ENCODE measurements around the gene OR2T27. TPM values are rescaled to one million over a fixed set of nuclear protein-coding genes. Genes with fewer than 3 reads are reported as not detected.
"Not testable (repeated sequence)": the region's sequence is repeated elsewhere in the genome, so short reads cannot be mapped to it uniquely, and the experiment has no call there.

The OR2T27 gene
- total and polyA plus RNA-seq, 3 experiments from 2014 or later = not detected

DNA sequence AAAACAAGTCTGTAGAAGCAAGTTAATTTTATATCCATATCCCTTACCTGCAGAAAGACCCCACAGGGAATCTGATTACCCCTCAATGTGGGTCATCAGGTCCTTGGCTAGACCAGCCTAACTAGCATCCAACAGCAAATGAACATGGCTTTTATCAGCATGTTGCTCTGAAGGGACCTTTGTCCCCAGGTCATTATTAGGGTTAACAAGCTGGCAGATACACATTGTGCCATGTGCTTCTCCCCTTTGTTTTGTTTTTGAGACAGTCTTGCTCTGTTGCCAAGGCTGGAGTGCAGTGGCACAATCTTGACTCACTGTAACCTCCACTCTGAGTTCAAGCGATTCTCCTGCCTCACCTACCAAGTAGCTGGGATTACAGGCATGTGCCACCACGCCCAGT is 20.3 kb downstream of the OR2T27 start, which contains the start of gene OR2T11:
OR2T11 (minus strand) TSS at position 101 of the 400 bp plus-strand sequence. CDS start 7,963 bp downstream, outside the sequence.
- H3K36me3 Mint-ChIP-seq; H3K27me3 ChIP-seq (ENCODE audit: insufficient read depth, low read length, poor library complexity, severe bottlenecking); H3K4me3 ChIP-seq (ENCODE audit: low read length); H3K4me3 Mint-ChIP-seq; CTCF ChIA-PET; H3K36me3 ChIP-seq (ENCODE audit: insufficient read depth, low read length); H3K9me3 ChIP-seq (ENCODE audit: low read length); H3K9me3 Mint-ChIP-seq; POLR2A ChIA-PET; H3K27me3 Mint-ChIP-seq; H3K4me1 ChIP-seq (ENCODE audit: insufficient read depth, low read length); H3K4me1 Mint-ChIP-seq; DNase-seq; H3K27ac ChIP-seq (ENCODE audit: low read depth, low read length); H3K27ac Mint-ChIP-seq: not testable (repeated sequence)

DNA sequence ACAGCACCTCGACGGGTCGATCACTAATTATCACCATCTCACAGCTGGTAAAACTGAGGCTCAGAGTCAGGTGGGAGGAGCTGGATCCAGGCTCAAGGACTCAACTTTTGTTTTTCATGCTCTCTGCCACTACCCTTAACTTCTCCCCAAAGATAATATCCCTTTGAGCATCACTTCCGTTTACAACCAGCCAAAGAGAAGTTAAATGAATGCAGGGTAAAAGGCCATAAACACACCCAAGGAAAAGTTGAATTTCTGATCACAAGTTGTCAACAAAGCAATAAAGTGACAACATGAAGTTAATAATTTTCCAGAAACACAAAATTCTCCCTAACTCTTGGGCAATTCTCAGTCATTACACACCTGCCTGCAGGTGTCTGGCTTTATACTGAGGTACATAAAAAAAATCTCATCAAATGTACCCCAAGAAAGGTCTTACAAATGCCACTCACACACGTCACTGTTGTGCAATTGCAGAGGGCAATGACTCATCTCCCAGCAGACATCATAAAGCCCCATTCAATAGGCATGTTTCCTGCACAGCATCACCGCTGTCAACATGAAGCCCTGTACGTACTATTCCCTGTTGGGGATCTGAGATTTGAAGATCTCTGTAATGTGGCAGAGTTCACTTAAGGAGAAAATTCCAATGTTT is 23.8 kb downstream of the OR2T27 start:
- ChIA-PET CTCF (no interaction called here), POLR2A (no interaction called here)

DNA sequence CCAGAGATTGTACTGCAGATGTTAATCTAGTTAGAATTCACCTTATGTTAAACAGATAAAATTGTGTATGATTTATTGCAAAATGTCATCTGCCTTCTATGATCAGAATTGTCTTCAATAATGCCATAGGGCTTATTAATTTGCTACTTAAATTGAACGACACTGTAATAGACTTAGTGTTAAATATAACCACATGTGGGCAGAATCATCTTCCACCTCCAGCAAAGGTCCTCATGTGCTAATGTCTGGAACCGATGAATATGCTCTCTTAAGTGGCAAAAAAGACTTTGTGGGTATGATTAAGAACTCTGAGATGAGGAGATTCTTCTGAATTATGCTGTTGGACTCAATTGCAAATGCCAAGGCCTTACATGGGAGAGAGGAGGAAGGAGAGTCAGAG is 24.8 kb downstream of the OR2T27 start:
- H3K4me3 ChIP-seq (ENCODE audit: low read length) = no peak overlapping the region
- no peak overlapping the region for H3K27ac ChIP-seq (ENCODE audit: low read depth, low read length)
- CTCF ChIA-PET = no interaction called here
- Mint-ChIP-seq H3K4me1 (no peaks in the 10 kb centered on the region), H3K27me3 (peaks cover 0 to 3% of the 10 kb centered on the region in 2 donors), H3K36me3 (no peaks in the 10 kb centered on the region), H3K27ac (peak overlapping the region in 1 of 8 donors; percentile 1), H3K9me3 (no peaks in the 10 kb centered on the region), H3K4me3 (no peak overlapping the region)
- H3K36me3 ChIP-seq (ENCODE audit: insufficient read depth, low read length) = no peaks in the 10 kb centered on the region
- H3K4me1 ChIP-seq (ENCODE audit: insufficient read depth, low read length) = no peaks in the 10 kb centered on the region
- DNase-seq = no peak
- H3K27me3 ChIP-seq (ENCODE audit: insufficient read depth, low read length, poor library complexity, severe bottlenecking) = no peaks in the 10 kb centered on the region
- H3K9me3 ChIP-seq (ENCODE audit: low read length) = no peaks in the 10 kb centered on the region
- POLR2A ChIA-PET = no interaction called here

More for the DNA sequence above, 23.8 kb downstream of the OR2T27 start:
- no peak for DNase-seq
- Histone ChIP-seq H3K4me3 (ENCODE audit: low read length) (no peak overlapping the region), H3K4me1 (ENCODE audit: insufficient read depth, low read length) (no peaks in the 10 kb centered on the region), H3K27ac (ENCODE audit: low read depth, low read length) (no peak overlapping the region), H3K27me3 (ENCODE audit: insufficient read depth, low read length, poor library complexity, severe bottlenecking) (no peaks in the 10 kb centered on the region), H3K36me3 (ENCODE audit: insufficient read depth, low read length) (no peaks in the 10 kb centered on the region), H3K9me3 (ENCODE audit: low read length) (no peaks in the 10 kb centered on the region)
- H3K27me3 Mint-ChIP-seq = peaks cover 0 to 3% of the 10 kb centered on the region in 2 donors
- H3K4me1 Mint-ChIP-seq = no peaks in the 10 kb centered on the region
- H3K27ac Mint-ChIP-seq = no peak overlapping the region
- H3K9me3 Mint-ChIP-seq = no peaks in the 10 kb centered on the region
- H3K4me3 Mint-ChIP-seq = no peak overlapping the region
- no peaks in the 10 kb centered on the region for H3K36me3 Mint-ChIP-seq

DNA sequence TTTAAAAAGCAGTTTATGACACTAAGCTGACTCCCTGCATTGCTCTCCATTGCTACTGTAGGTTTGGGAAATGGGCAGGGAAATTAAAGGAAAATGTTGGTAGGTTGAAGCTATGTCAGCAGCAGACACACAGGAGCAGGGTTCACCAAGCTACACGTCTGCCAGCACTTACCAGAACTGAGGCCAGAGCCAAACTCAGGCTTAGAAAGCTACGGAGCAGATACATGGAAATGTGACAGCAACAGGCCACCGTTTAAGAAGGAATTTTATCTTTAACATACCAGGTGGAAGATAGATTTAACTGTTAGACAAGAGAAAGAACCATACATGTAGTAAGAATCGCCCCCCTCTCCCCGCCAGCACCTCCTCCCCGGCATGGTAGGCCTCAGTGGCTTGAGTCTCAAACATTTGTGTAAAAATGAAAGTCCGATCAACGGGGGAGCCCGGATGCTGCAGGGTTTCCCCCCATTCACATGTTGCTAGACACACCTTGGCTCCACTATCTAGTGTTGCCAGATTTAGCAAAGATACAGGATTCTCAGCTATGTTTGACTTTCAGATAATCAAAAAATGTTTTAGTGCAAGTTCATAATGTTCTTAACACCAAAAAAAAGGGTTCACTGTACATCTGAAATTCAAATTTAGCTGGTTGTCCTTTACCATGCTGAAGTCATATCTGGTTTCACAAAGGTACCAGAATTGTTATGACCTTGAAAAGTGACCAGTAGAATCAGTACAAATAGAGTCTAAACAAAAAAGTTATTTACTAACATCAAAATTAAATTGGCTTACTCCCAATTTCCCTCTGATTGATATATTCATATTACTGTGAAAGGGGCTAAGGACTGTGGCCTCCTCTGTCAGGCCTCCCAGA is 27.1 kb downstream of the OR2T27 start:
- no peaks in the 10 kb centered on the region for H3K9me3 Mint-ChIP-seq

DNA sequence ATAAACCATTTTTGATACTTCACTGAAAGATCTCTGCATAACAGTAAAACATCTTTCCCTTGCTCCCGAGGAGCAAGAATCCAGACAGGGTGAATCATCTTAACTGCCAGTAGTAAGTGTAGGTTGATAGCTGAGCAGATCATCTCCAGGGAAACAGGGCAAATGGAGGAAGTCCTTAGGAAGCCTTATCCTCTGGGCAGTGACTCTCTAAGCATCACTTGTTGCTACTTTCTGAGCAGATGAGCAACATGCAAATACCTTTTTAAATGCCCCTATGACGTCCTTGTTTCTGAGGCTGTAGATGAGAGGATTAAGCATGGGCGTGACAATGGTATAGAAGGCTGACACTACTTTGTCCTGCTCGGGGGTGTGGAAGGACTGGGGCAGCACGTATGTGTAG is 29.4 kb downstream of the OR2T27 start:
- no peak overlapping the region for H3K4me3 ChIP-seq (ENCODE audit: low read length)
- no peaks in the 10 kb centered on the region for H3K9me3 ChIP-seq (ENCODE audit: low read length)
- H3K4me1 ChIP-seq (ENCODE audit: insufficient read depth, low read length) = peaks cover 4% of the 10 kb centered on the region
- Mint-ChIP-seq H3K4me3 (no peak overlapping the region), H3K27ac (no peak overlapping the region), H3K4me1 (no peaks in the 10 kb centered on the region), H3K9me3 (no peaks in the 10 kb centered on the region), H3K27me3 (peaks cover 0 to under 1% of the 10 kb centered on the region in 2 donors), H3K36me3 (no peaks in the 10 kb centered on the region)
- POLR2A ChIA-PET = no interaction called here
- no peak overlapping the region for H3K27ac ChIP-seq (ENCODE audit: low read depth, low read length)
- DNase-seq = no peak
- no peaks in the 10 kb centered on the region for H3K36me3 ChIP-seq (ENCODE audit: insufficient read depth, low read length)
- no peaks in the 10 kb centered on the region for H3K27me3 ChIP-seq (ENCODE audit: insufficient read depth, low read length, poor library complexity, severe bottlenecking)
- CTCF ChIA-PET = no interaction called here

More for the DNA sequence above, 27.1 kb downstream of the OR2T27 start:
- Histone ChIP-seq H3K27ac (ENCODE audit: low read depth, low read length) (no peak overlapping the region), H3K4me1 (ENCODE audit: insufficient read depth, low read length) (peaks cover 4% of the 10 kb centered on the region), H3K4me3 (ENCODE audit: low read length) (no peak overlapping the region), H3K36me3 (ENCODE audit: insufficient read depth, low read length) (no peaks in the 10 kb centered on the region), H3K9me3 (ENCODE audit: low read length) (no peaks in the 10 kb centered on the region), H3K27me3 (ENCODE audit: insufficient read depth, low read length, poor library complexity, severe bottlenecking) (no peaks in the 10 kb centered on the region)
- Mint-ChIP-seq H3K4me1 (no peaks in the 10 kb centered on the region), H3K36me3 (no peaks in the 10 kb centered on the region), H3K27me3 (peaks cover 0 to 3% of the 10 kb centered on the region in 2 donors), H3K4me3 (no peak overlapping the region), H3K27ac (no peak overlapping the region)
- ChIA-PET POLR2A (no interaction called here), CTCF (interaction anchor here (0.8 kb wide), 1 partner anchor 153 kb away, joined by 3 read pairs; no protein-coding TSS in a partner anchor)
- no peak for DNase-seq

DNA sequence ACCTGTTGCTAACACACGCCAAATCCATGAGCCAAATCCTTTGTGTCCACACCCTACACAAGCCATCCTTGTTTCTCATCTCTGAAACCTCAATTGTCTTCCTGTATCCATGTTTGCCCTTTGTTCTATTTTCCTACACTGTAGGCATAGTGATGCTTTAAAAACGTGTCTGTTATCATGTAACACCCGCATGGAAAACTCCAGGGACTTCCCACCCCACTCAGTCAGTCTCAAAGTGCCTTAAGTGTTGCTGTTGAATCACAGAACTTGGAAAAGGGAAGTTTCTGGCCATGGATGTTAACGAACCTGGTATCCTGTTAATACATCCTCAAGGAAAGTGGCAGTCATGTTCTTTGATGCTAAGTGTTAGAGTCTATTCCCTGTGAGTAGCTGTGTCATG is 30.2 kb downstream of the OR2T27 start:
- ChIA-PET CTCF (no interaction called here), POLR2A (no interaction called here)
- no peaks in the 10 kb centered on the region for H3K9me3 Mint-ChIP-seq
- H3K36me3 Mint-ChIP-seq = no peaks in the 10 kb centered on the region
- H3K4me3 Mint-ChIP-seq = no peak overlapping the region
- no peak overlapping the region for H3K27ac Mint-ChIP-seq
- no peaks in the 10 kb centered on the region for H3K4me1 Mint-ChIP-seq
- H3K4me3 ChIP-seq (ENCODE audit: low read length) = no peak overlapping the region
- DNase-seq = no peak
- H3K27me3 ChIP-seq (ENCODE audit: insufficient read depth, low read length, poor library complexity, severe bottlenecking) = no peaks in the 10 kb centered on the region
- H3K4me1 ChIP-seq (ENCODE audit: insufficient read depth, low read length) = peaks cover 4% of the 10 kb centered on the region
- no peak overlapping the region for H3K27ac ChIP-seq (ENCODE audit: low read depth, low read length)
- H3K27me3 Mint-ChIP-seq = no peaks in the 10 kb centered on the region
- no peaks in the 10 kb centered on the region for H3K36me3 ChIP-seq (ENCODE audit: insufficient read depth, low read length)
- H3K9me3 ChIP-seq (ENCODE audit: low read length) = no peaks in the 10 kb centered on the region

DNA sequence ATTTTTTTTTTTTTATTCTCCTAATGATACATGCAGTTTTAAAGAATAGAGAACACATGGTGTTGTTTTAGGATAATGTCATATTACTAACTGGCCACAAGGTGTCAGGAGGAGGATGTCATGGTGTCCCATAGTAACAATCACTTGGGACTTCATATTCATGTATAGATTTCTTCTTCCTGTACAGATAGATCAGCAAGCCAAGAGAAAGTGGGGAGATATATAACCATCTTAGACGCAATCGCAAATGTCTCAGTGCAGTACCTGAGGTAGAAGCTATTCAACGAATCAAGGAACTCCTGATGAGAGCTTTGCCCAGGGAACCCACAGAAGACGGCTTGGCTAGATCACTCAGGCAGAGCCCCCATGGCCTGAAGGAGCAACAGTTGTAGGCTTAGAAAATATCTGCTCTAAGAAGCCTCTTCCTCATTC is 32.7 kb downstream of the OR2T27 start:
- no peaks in the 10 kb centered on the region for H3K36me3 Mint-ChIP-seq
- no peaks in the 10 kb centered on the region for H3K4me1 Mint-ChIP-seq
- Histone ChIP-seq H3K27ac (ENCODE audit: low read depth, low read length) (no peak overlapping the region), H3K4me3 (ENCODE audit: low read length) (no peak overlapping the region), H3K36me3 (ENCODE audit: insufficient read depth, low read length) (no peaks in the 10 kb centered on the region), H3K27me3 (ENCODE audit: insufficient read depth, low read length, poor library complexity, severe bottlenecking) (no peaks in the 10 kb centered on the region), H3K9me3 (ENCODE audit: low read length) (no peaks in the 10 kb centered on the region), H3K4me1 (ENCODE audit: insufficient read depth, low read length) (peaks cover 4% of the 10 kb centered on the region)
- CTCF ChIA-PET = no interaction called here
- no peaks in the 10 kb centered on the region for H3K9me3 Mint-ChIP-seq
- no peak overlapping the region for H3K4me3 Mint-ChIP-seq
- peak in 1 of 5 donors; percentile 15 for DNase-seq
- H3K27ac Mint-ChIP-seq = no peak overlapping the region
- POLR2A ChIA-PET = no interaction called here
- H3K27me3 Mint-ChIP-seq = peaks cover 0 to 1% of the 10 kb centered on the region in 2 donors

DNA sequence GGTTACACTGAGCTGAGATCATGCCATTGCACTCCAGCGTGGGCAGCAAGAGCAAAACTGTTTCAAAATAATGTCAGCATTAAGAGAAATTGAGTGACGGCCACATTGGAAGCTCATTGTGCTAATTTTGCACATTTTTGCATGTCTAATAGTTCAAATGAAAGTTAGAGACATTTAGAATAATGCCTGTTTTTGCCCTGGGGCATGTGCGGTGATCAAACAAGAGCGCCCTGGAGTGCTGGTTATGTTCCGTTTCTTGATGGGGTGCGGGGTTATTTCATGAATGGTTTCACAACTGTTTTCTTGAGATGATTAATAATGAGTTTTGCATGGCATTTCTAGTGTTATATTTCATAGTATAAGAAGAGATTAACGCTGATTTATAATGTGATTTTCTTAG is 33.6 kb downstream of the OR2T27 start:
- CTCF ChIA-PET = no interaction called here
- no peak overlapping the region for H3K4me3 ChIP-seq (ENCODE audit: low read length)
- H3K36me3 Mint-ChIP-seq = no peaks in the 10 kb centered on the region
- H3K4me1 ChIP-seq (ENCODE audit: insufficient read depth, low read length) = peaks cover 4% of the 10 kb centered on the region
- no peak for DNase-seq
- H3K9me3 ChIP-seq (ENCODE audit: low read length) = no peaks in the 10 kb centered on the region
- peaks cover 0 to 1% of the 10 kb centered on the region in 2 donors for H3K27me3 Mint-ChIP-seq
- no peaks in the 10 kb centered on the region for H3K36me3 ChIP-seq (ENCODE audit: insufficient read depth, low read length)
- H3K27ac ChIP-seq (ENCODE audit: low read depth, low read length) = no peak overlapping the region
- H3K27me3 ChIP-seq (ENCODE audit: insufficient read depth, low read length, poor library complexity, severe bottlenecking) = no peaks in the 10 kb centered on the region
- H3K27ac Mint-ChIP-seq = no peak overlapping the region
- POLR2A ChIA-PET = no interaction called here
- H3K4me3 Mint-ChIP-seq = no peak overlapping the region
- H3K4me1 Mint-ChIP-seq = no peaks in the 10 kb centered on the region
- no peaks in the 10 kb centered on the region for H3K9me3 Mint-ChIP-seq

All from CD8-positive, alpha-beta memory T cell (primary cell).